SK-N-SH treated with all-trans-retinoic acid at 6 μM for 48 hours (cell line): Measurements from ENCODE around the gene CCSER1.
"Not testable (repeated sequence)": the region's sequence is repeated elsewhere in the genome, so short reads cannot be mapped to it uniquely, and the experiment has no call there.

Experiments used
- ATAC-seq: fragments of 200-7000 bp; cut with Tn5 transposase; 3 replicates; pipeline ENCODE4 v1.9.1; 2020; ENCODE audit warnings: mild to moderate bottlenecking, moderate library complexity
- CSDC2 ChIP-seq: fragments of 250-450 bp; sonication (Bioruptor Pico); IDR thresholded peaks from 2 replicates; pipeline ENCODE4 v1.5.0; 2020; ENCODE audit warnings: mild to moderate bottlenecking, moderate library complexity
- ESRRG ChIP-seq: fragments of 250-450 bp; sonication (Bioruptor Pico); IDR thresholded peaks from 2 replicates; pipeline ENCODE4 v1.6.1; 2021; ENCODE audit warnings: mild to moderate bottlenecking
- GLIS3 ChIP-seq: fragments of 250-450 bp; sonication (Bioruptor Pico); IDR thresholded peaks from 2 replicates; pipeline ENCODE4 v1.5.0; 2020; ENCODE audit warnings: mild to moderate bottlenecking, moderate library complexity
- ISL1 ChIP-seq: fragments of 250-450 bp; sonication (Bioruptor Pico); IDR thresholded peaks from 2 replicates; pipeline ENCODE4 v2.1.2; 2022; ENCODE audit warnings: mild to moderate bottlenecking, moderate library complexity
- OSR1 ChIP-seq: fragments of 250-450 bp; sonication (Bioruptor Pico); IDR thresholded peaks from 2 replicates; pipeline ENCODE4 v1.8.0; 2022; ENCODE audit warnings: moderate library complexity, mild to moderate bottlenecking, inconsistent platforms
- PPARA ChIP-seq: fragments of 250-450 bp; sonication (Bioruptor Pico); IDR thresholded peaks from 2 replicates; pipeline ENCODE4 v1.5.0; 2020; ENCODE audit warnings: mild to moderate bottlenecking, borderline replicate concordance
- RARB ChIP-seq: fragments of 250-450 bp; sonication (Bioruptor Pico); IDR thresholded peaks from 2 replicates; pipeline ENCODE4 v1.8.0; 2021; ENCODE audit warnings: mild to moderate bottlenecking, moderate library complexity
- SNAI2 ChIP-seq: fragments of 250-450 bp; sonication (Bioruptor Pico); IDR thresholded peaks from 2 replicates; pipeline ENCODE4 v1.5.0; 2020; ENCODE audit warnings: mild to moderate bottlenecking, moderate library complexity
- TCF4 ChIP-seq: fragments of 250-450 bp; sonication (Bioruptor Pico); IDR thresholded peaks from 2 replicates; pipeline ENCODE4 v1.8.0; 2021; ENCODE audit warnings: mild to moderate bottlenecking, moderate library complexity, borderline replicate concordance
- TOX ChIP-seq: fragments of 250-450 bp; sonication (Bioruptor Pico); IDR thresholded peaks from 2 replicates; pipeline ENCODE4 v1.8.0; 2021; ENCODE audit warnings: mild to moderate bottlenecking, moderate library complexity, borderline replicate concordance
- ZC3H10 ChIP-seq: fragments of 250-450 bp; sonication (Bioruptor Pico); IDR thresholded peaks from 2 replicates; pipeline ENCODE4 v1.5.1; 2021; ENCODE audit warnings: mild to moderate bottlenecking, moderate library complexity
- ZFP3 ChIP-seq: fragments of 250-450 bp; sonication (Bioruptor Pico); IDR thresholded peaks from 2 replicates; pipeline ENCODE4 v1.5.0; 2020; ENCODE audit warnings: mild to moderate bottlenecking, moderate library complexity
- ZFP30 ChIP-seq: fragments of 450-650 bp; formaldehyde crosslinking; IDR thresholded peaks from 2 replicates; pipeline ENCODE4 v1.5.0; 2022; ENCODE audit warnings: mild to moderate bottlenecking, moderate library complexity
- ZNF565 ChIP-seq: fragments of 450-650 bp; formaldehyde crosslinking; conservative IDR thresholded peaks from 2 replicates; pipeline ENCODE4 v1.5.0; 2020; ENCODE audit warnings: low read depth, mild to moderate bottlenecking, moderate library complexity
- ZNF70 ChIP-seq: fragments of 450-650 bp; formaldehyde crosslinking; IDR thresholded peaks from 2 replicates; pipeline ENCODE4 v1.5.0; 2020; ENCODE audit warnings: mild to moderate bottlenecking, moderate library complexity
- TF ChIP-seq, protein P1 (sequence below): fragments of 250-450 bp; sonication (Bioruptor Pico); IDR thresholded peaks from 2 replicates; pipeline ENCODE4 v1.5.1; 2020; ENCODE audit warnings: low read depth, mild to moderate bottlenecking, moderate library complexity
- TF ChIP-seq, protein P2 (sequence below): fragments of 250-450 bp; sonication (Bioruptor Pico); IDR thresholded peaks from 2 replicates; pipeline ENCODE4 v1.5.0; 2020; ENCODE audit warnings: mild to moderate bottlenecking, moderate library complexity
- TF ChIP-seq, protein P3 (sequence below): fragments of 250-450 bp; sonication (Bioruptor Pico); IDR thresholded peaks from 2 replicates; pipeline ENCODE4 v1.8.0; 2021; ENCODE audit warnings: low read depth, mild to moderate bottlenecking, moderate library complexity, borderline replicate concordance
- TF ChIP-seq, protein P4 (sequence below): fragments of 250-450 bp; sonication (Bioruptor Pico); IDR thresholded peaks from 2 replicates; pipeline ENCODE4 v1.8.0; 2020; ENCODE audit warnings: mild to moderate bottlenecking, moderate library complexity, borderline replicate concordance

The CCSER1 gene

DNA sequence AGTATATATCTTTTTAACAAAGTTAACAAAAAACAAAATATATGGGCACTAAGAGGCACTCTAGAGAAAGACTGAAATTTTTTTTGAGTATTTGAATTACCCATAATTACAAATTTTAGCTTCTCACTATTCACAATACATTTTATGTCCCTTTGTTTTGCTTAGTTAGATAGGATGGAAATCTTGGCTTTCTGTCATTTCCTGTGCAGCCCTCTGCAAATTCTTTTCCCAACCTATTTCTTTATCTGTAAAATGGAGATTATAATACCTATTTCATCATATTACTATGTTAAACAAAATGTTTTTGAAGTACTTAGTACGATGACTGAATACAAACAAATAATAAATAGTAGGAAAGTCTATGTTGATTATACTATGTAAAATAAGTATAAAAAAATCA, 710.0 kb downstream of the CCSER1 start:
- ATAC-seq = no peak
- TF ChIP-seq ZNF70 (CRISPR knock-in tag) (no peak), ZC3H10 (CRISPR knock-in tag) (no peak), ZNF565 (CRISPR knock-in tag) (no peak), CSDC2 (CRISPR knock-in tag) (no peak), TCF4 (CRISPR knock-in tag) (no peak), PPARA (CRISPR knock-in tag) (no peak), OSR1 (CRISPR knock-in tag) (no peak), ZFP30 (no peak), TOX (no peak), ESRRG (CRISPR knock-in tag) (no peak), RARB (CRISPR knock-in tag) (no peak), ZFP3 (CRISPR knock-in tag) (no peak), GLIS3 (CRISPR knock-in tag) (no peak)
- TF ChIP-seq, protein P1, sequence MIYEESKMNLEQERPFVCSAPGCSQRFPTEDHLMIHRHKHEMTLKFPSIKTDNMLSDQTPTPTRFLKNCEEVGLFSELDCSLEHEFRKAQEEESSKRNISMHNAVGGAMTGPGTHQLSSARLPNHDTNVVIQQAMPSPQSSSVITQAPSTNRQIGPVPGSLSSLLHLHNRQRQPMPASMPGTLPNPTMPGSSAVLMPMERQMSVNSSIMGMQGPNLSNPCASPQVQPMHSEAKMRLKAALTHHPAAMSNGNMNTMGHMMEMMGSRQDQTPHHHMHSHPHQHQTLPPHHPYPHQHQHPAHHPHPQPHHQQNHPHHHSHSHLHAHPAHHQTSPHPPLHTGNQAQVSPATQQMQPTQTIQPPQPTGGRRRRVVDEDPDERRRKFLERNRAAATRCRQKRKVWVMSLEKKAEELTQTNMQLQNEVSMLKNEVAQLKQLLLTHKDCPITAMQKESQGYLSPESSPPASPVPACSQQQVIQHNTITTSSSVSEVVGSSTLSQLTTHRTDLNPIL (CRISPR knock-in tag) = no peak
- TF ChIP-seq, protein P2, sequence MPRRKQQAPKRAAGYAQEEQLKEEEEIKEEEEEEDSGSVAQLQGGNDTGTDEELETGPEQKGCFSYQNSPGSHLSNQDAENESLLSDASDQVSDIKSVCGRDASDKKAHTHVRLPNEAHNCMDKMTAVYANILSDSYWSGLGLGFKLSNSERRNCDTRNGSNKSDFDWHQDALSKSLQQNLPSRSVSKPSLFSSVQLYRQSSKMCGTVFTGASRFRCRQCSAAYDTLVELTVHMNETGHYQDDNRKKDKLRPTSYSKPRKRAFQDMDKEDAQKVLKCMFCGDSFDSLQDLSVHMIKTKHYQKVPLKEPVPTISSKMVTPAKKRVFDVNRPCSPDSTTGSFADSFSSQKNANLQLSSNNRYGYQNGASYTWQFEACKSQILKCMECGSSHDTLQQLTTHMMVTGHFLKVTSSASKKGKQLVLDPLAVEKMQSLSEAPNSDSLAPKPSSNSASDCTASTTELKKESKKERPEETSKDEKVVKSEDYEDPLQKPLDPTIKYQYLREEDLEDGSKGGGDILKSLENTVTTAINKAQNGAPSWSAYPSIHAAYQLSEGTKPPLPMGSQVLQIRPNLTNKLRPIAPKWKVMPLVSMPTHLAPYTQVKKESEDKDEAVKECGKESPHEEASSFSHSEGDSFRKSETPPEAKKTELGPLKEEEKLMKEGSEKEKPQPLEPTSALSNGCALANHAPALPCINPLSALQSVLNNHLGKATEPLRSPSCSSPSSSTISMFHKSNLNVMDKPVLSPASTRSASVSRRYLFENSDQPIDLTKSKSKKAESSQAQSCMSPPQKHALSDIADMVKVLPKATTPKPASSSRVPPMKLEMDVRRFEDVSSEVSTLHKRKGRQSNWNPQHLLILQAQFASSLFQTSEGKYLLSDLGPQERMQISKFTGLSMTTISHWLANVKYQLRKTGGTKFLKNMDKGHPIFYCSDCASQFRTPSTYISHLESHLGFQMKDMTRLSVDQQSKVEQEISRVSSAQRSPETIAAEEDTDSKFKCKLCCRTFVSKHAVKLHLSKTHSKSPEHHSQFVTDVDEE (CRISPR knock-in tag) = no peak
- TF ChIP-seq, protein P3, sequence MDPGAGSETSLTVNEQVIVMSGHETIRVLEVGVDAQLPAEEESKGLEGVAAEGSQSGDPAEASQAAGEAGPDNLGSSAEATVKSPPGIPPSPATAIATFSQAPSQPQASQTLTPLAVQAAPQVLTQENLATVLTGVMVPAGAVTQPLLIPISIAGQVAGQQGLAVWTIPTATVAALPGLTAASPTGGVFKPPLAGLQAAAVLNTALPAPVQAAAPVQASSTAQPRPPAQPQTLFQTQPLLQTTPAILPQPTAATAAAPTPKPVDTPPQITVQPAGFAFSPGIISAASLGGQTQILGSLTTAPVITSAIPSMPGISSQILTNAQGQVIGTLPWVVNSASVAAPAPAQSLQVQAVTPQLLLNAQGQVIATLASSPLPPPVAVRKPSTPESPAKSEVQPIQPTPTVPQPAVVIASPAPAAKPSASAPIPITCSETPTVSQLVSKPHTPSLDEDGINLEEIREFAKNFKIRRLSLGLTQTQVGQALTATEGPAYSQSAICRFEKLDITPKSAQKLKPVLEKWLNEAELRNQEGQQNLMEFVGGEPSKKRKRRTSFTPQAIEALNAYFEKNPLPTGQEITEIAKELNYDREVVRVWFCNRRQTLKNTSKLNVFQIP (CRISPR knock-in tag) = no peak
- TF ChIP-seq, protein P4, sequence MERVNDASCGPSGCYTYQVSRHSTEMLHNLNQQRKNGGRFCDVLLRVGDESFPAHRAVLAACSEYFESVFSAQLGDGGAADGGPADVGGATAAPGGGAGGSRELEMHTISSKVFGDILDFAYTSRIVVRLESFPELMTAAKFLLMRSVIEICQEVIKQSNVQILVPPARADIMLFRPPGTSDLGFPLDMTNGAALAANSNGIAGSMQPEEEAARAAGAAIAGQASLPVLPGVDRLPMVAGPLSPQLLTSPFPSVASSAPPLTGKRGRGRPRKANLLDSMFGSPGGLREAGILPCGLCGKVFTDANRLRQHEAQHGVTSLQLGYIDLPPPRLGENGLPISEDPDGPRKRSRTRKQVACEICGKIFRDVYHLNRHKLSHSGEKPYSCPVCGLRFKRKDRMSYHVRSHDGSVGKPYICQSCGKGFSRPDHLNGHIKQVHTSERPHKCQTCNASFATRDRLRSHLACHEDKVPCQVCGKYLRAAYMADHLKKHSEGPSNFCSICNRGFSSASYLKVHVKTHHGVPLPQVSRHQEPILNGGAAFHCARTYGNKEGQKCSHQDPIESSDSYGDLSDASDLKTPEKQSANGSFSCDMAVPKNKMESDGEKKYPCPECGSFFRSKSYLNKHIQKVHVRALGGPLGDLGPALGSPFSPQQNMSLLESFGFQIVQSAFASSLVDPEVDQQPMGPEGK = no peak

DNA sequence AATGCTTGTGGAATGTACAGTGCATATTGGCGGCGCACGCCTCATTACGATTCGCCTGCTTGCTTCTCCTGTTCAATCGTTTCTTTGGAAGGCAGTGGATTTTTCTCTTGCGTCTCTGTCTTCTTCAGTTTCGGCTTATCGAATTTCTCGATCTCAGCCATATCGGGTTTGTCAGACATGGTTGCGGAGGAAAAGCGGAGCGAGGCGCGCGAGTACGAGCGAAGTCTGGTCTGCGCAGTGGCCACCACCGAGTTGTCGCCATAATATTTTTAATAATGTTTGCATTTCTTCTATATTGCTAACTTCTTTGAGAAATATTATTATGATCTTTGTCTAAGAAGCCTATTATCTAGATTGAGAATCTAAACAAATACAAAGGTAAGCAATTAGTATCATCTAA, 711.7 kb downstream of the CCSER1 start:
- not testable (repeated sequence) for ATAC-seq

DNA sequence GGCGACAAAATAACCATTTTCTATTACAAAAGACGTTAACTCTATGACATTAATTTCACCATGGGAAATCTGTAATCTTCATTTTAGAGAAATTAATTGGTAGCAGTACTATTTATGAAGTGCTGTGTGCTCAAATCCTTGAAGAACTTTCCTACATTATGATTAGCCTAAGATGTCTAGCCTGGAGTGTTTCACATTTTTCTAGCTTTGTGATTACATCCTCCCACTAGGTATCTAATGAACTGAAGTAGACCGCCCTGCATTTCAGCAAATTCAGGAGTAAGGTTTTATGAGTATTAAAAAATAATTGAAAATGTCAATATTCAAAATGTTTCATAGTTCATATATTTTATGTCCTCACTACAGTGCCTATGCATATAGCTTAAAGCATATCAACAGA, 713.1 kb downstream of the CCSER1 start:
- TF ChIP-seq, protein P4 = no peak
- TF ChIP-seq ISL1 (CRISPR knock-in tag) (no peak), PPARA (CRISPR knock-in tag) (no peak), RARB (CRISPR knock-in tag) (no peak), TCF4 (CRISPR knock-in tag) (no peak), SNAI2 (no peak), ESRRG (CRISPR knock-in tag) (no peak)
- TF ChIP-seq, protein P3 (CRISPR knock-in tag) = no peak
- TF ChIP-seq, all 23 proteins: peak for 0
- ATAC-seq = no peak
